HG03521 (cell line): ENCODE measurements around the gene KRT12.

Experiments
- ATAC-seq: cut with Tn5 transposase; IDR thresholded peaks from one replicate; pipeline ENCODE4 v1.9.1; 2021; ENCODE audit warnings: mild to moderate bottlenecking, moderate library complexity; ENCODE audit not compliant: unreplicated experiment

Gene KRT12

GRCh38 chr17:40866838-40867237 lies at the start of gene KRT12:
Gene KRT12, minus strand, starts transcription at chr17:40867223. Its CDS starts 37 bp downstream, at chr17:40867186.
- ATAC-seq, result no peak

GRCh38 chr17:40916366-40916765 lies 49.3 kb upstream of the KRT12 start:
- no peak for ATAC-seq

GRCh38 chr17:40915721-40916256 lies 48.8 kb upstream of the KRT12 start:
- ATAC-seq, result no peak

- no peak for ATAC-seq
Measured at GRCh38 chr17:40915199-40915661, 48.2 kb upstream of the KRT12 start.

- no peak for ATAC-seq
Measured at GRCh38 chr17:40914075-40914855, 47.2 kb upstream of the KRT12 start.

- no peak for ATAC-seq
Measured at GRCh38 chr17:40912486-40913210, 45.6 kb upstream of the KRT12 start.

GRCh38 chr17:40910441-40910841 lies 43.4 kb upstream of the KRT12 start:
- no peak for ATAC-seq

GRCh38 chr17:40909755-40910154 lies 42.7 kb upstream of the KRT12 start:
- ATAC-seq, result no peak

- no peak for ATAC-seq
Measured at GRCh38 chr17:40909351-40909750, 42.3 kb upstream of the KRT12 start.

GRCh38 chr17:40906613-40907012 lies 39.6 kb upstream of the KRT12 start:
- ATAC-seq, result no peak

GRCh38 chr17:40905370-40905769 lies 38.3 kb upstream of the KRT12 start:
- no peak for ATAC-seq

GRCh38 chr17:40903129-40903847 lies 36.3 kb upstream of the KRT12 start:
- no peak for ATAC-seq

- no peak for ATAC-seq
Measured at GRCh38 chr17:40902498-40902897, 35.5 kb upstream of the KRT12 start.

- ATAC-seq, result no peak
Measured at GRCh38 chr17:40901981-40902474, 35.0 kb upstream of the KRT12 start.

GRCh38 chr17:40900809-40901356 lies 33.9 kb upstream of the KRT12 start:
- ATAC-seq, result no peak

GRCh38 chr17:40896916-40897455 lies 30.0 kb upstream of the KRT12 start:
- no peak for ATAC-seq

GRCh38 chr17:40895106-40895730 lies 28.2 kb upstream of the KRT12 start:
- no peak for ATAC-seq

GRCh38 chr17:40888196-40888720 lies 21.2 kb upstream of the KRT12 start:
- ATAC-seq, result no peak

- no peak for ATAC-seq
Measured at GRCh38 chr17:40886090-40886489, 19.1 kb upstream of the KRT12 start.
